Hepatocyte (in vitro differentiated cells): ENCODE measurements around the gene NOXA1. TPM values are rescaled to one million over a fixed set of nuclear protein-coding genes. Genes with fewer than 3 reads are reported as not detected.

Source experiments
- DNase-seq: peaks from one replicate; pipeline ENCODE4 v3.0.0-alpha.2; 2016; ENCODE audit warnings: low spot score
- H2AFZ ChIP-seq: fragments of 200-600 bp; sonication (generic); 2 replicates; pipeline ENCODE4 v1.6.0; 2016; ENCODE audit warnings: antibody characterized with exemption, mild to moderate bottlenecking
- H3K27ac ChIP-seq: fragments of 200-600 bp; sonication (generic); 2 replicates; pipeline ENCODE4 v1.5.1; 2016; ENCODE audit warnings: mild to moderate bottlenecking
- H3K27me3 ChIP-seq: fragments of 200-600 bp; sonication (generic); 2 replicates; pipeline ENCODE4 v1.6.1; 2016
- H3K36me3 ChIP-seq: fragments of 200-600 bp; sonication (generic); replicated peaks from 2 replicates; pipeline ENCODE4 v1.5.1; 2016; ENCODE audit warnings: low read depth; ENCODE audit not compliant: insufficient read depth
- H3K4me1 ChIP-seq: fragments of 200-600 bp; sonication (generic); 2 replicates; pipeline ENCODE4 v1.5.1; 2016; ENCODE audit warnings: mild to moderate bottlenecking, moderate library complexity; ENCODE audit not compliant: insufficient read depth
- H3K4me2 ChIP-seq: fragments of 200-600 bp; sonication (generic); 2 replicates; pipeline ENCODE4 v1.6.0; 2016
- H3K4me3 ChIP-seq: fragments of 200-600 bp; sonication (generic); 2 replicates; pipeline ENCODE4 v1.5.1; 2016; ENCODE audit warnings: mild to moderate bottlenecking
- H3K79me2 ChIP-seq: fragments of 200-600 bp; sonication (generic); 2 replicates; pipeline ENCODE4 v1.6.0; 2017; ENCODE audit warnings: mild to moderate bottlenecking
- H3K9me2 ChIP-seq: fragments of 200-600 bp; sonication (generic); replicated peaks from 2 replicates; pipeline ENCODE4 v1.6.0; 2017; ENCODE audit warnings: mild to moderate bottlenecking; ENCODE audit not compliant: insufficient read depth
- H3K9me3 ChIP-seq: fragments of 200-600 bp; sonication (generic); 2 replicates; pipeline ENCODE4 v1.5.1; 2016; ENCODE audit warnings: low read depth, mild to moderate bottlenecking
- H4K20me1 ChIP-seq: fragments of 200-600 bp; sonication (generic); 2 replicates; pipeline ENCODE4 v1.6.0; 2016; ENCODE audit warnings: mild to moderate bottlenecking; ENCODE audit not compliant: insufficient read depth, poor library complexity, severe bottlenecking
- EZH2 ChIP-seq: fragments of 200-600 bp; sonication (generic); IDR thresholded peaks from 2 replicates; pipeline ENCODE4 v1.6.1; 2016; ENCODE audit warnings: antibody characterized with exemption, mild to moderate bottlenecking, borderline replicate concordance
- EZH2phosphoT487 ChIP-seq: fragments of 200-600 bp; sonication (generic); IDR thresholded peaks from one replicate; pipeline ENCODE4 v1.6.1; 2018; ENCODE audit warnings: antibody characterized with exemption, mild to moderate bottlenecking, low read depth, moderate library complexity; ENCODE audit not compliant: unreplicated experiment, severe bottlenecking
- WGBS: methylation state at CpG from one replicate; pipeline ENCODE4 v1.1.6; 2016; ENCODE audit warnings: low lambda C conversion rate; ENCODE audit errors: missing lambda C conversion rate; 5-methylcytosine and 5-hydroxymethylcytosine counted together
- polyA plus RNA-seq: library from polyadenylated mRNA; unstranded; fragments of >200 nt; fragmentation: Nextera tagmentation; extraction: Ambion mirVana; gene quantifications from 2 replicates; pipeline ENCODE4 v1.2.1, GENCODE V29; 2016
- total RNA-seq: library from RNA; depleted of rRNA; stranded (reverse); fragments of >200 nt; gene quantifications from 2 replicates; pipeline ENCODE4 v1.2.3, GENCODE V29; 2014
- TF ChIP-seq, protein P1 (sequence below): fragments of 200-600 bp; sonication (generic); IDR thresholded peaks from 2 replicates; pipeline ENCODE4 v1.5.1; 2016; ENCODE audit warnings: antibody characterized with exemption, mild to moderate bottlenecking; ENCODE audit not compliant: poor library complexity

NOXA1 gene
- total and polyA plus RNA-seq, 2 experiments from 2014 or later, result 7.2 to 12.5 TPM

DNA sequence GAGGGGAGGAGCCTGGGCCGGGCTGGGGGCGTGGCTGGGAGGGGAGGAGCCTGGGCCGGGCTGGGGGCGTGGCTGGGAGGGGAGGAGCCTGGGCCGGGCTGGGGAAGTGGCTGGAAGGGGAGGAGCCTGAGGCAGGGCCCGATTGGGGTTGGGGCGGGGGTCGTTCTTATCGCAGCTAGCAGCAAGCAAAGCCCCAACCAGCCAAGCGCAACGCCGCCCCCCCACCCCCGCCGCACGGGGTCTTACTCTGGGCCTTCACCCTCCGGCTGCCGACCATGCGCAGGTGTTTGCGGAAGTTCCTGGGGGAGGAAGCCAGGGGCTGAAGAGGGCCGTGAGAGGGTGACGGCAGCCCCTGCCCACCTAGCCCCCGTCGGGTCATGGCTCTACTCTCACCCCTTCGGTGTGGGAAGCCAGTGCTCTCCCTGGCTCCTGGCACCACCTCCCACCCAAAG, 31.0 kb downstream of the NOXA1 start:
- Histone ChIP-seq H3K27ac (peak overlapping the region; percentile 64), H2AFZ (no peak overlapping the region), H3K4me3 (no peak overlapping the region), H3K79me2 (peaks cover 11% of the 10 kb centered on the region), H3K4me1 (no peaks in the 10 kb centered on the region), H4K20me1 (peaks cover 3% of the 10 kb centered on the region), H3K9me2 (no peaks in the 10 kb centered on the region), H3K4me2 (peak overlapping the region; percentile 75), H3K9me3 (no peaks in the 10 kb centered on the region), H3K36me3 (no peaks in the 10 kb centered on the region), H3K27me3 (no peaks in the 10 kb centered on the region)
- WGBS, result 61% methylated on average over 8 of the region's 24 CpGs
- DNase-seq, result no peak
- TF ChIP-seq EZH2 (no peak), EZH2phosphoT487 (no peak)
- TF ChIP-seq, protein P1, sequence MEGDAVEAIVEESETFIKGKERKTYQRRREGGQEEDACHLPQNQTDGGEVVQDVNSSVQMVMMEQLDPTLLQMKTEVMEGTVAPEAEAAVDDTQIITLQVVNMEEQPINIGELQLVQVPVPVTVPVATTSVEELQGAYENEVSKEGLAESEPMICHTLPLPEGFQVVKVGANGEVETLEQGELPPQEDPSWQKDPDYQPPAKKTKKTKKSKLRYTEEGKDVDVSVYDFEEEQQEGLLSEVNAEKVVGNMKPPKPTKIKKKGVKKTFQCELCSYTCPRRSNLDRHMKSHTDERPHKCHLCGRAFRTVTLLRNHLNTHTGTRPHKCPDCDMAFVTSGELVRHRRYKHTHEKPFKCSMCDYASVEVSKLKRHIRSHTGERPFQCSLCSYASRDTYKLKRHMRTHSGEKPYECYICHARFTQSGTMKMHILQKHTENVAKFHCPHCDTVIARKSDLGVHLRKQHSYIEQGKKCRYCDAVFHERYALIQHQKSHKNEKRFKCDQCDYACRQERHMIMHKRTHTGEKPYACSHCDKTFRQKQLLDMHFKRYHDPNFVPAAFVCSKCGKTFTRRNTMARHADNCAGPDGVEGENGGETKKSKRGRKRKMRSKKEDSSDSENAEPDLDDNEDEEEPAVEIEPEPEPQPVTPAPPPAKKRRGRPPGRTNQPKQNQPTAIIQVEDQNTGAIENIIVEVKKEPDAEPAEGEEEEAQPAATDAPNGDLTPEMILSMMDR, result no peak

DNA sequence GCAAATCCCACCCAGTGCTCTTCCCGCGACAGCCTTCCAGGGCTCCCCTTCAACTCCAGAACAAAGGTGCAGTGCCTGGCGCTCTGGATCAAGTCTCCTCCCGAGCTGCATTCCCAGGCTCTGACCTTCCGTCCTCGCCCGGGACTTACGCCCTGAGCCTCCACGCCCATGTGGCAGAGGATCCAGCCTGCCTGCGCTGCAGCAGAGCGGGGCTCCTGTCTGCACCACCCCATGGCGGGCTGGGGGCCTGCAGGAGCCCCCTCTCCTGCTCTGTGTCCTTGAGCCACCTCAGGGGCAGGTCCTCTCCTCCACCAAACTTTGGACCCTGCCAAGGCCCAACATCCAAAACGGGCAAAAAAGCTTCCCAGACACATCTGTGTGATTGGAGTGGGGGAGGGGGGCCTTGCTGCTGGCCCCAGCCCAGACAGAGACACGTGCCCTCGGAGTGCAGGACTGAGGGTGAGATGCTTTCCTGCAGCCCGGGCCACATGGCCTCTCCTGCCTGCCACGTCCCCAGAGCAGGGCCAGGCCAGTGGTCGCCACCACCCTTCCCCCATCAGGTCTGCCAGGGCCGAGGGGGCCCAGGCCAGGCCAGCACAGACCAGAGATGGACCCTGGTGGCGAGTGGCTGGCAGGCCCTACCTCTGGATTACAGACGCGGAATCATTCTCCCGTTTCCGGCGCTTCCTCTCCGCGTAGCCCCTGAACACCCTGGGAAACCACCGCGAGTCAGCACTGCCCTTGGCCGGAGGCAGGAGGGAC, 31.6 kb downstream of the NOXA1 start:
- H2AFZ ChIP-seq, result no peak overlapping the region
- peaks cover 11% of the 10 kb centered on the region for H3K79me2 ChIP-seq
- peak overlapping the region; percentile 75 for H3K4me2 ChIP-seq
- WGBS, result 80% methylated on average over 30 of the region's 30 CpGs
- TF ChIP-seq, protein P1, result no peak
- no peak for TF ChIP-seq EZH2phosphoT487
- no peak for TF ChIP-seq EZH2
- no peak overlapping the region for H3K4me3 ChIP-seq
- H3K27me3 ChIP-seq, result no peaks in the 10 kb centered on the region
- no peaks in the 10 kb centered on the region for H3K36me3 ChIP-seq
- H3K9me2 ChIP-seq, result no peaks in the 10 kb centered on the region
- H3K27ac ChIP-seq, result peak overlapping the region; percentile 64
- H3K9me3 ChIP-seq, result no peaks in the 10 kb centered on the region
- peak; percentile 64 for DNase-seq
- H4K20me1 ChIP-seq, result peaks cover 3% of the 10 kb centered on the region
- H3K4me1 ChIP-seq, result peaks cover 4% of the 10 kb centered on the region

DNA sequence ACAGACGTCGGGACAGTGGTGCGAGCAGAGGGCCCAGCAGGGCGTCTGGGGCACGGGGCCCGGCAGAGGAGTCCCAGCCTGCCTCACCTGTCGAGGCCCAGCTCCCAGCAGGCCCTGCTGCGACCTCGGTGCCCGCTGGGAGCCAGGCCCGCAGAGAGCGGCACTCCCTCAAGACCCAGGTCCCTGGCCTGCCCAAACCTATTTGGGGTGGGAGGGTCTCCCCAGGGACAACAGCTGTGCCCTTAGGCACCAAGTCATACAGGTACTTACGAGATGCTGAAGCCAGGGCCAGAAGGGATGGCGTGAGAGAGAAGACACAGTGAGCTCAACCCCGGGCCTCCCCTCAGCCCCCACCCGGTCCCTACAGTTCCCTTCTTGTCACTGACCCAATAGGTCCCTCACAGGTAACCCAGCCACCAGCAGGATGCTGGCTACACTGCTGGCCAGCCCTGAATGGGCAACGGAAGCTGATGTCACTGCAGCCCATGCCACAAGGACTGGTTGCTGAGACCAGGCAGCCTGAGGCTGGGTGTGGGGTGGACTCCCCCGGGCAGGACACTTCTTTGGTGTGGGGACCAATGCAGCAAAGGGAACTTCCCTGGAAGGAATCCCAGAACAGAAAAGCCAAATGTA, 32.3 kb downstream of the NOXA1 start:
- WGBS, result 93% methylated on average over 18 of the region's 18 CpGs
- no peak overlapping the region for H3K4me2 ChIP-seq

More for the DNA sequence above, 32.3 kb downstream of the NOXA1 start:
- Histone ChIP-seq H4K20me1 (peaks cover 3% of the 10 kb centered on the region), H3K9me3 (no peaks in the 10 kb centered on the region), H3K4me1 (peaks cover 4% of the 10 kb centered on the region), H3K36me3 (no peaks in the 10 kb centered on the region), H3K9me2 (no peaks in the 10 kb centered on the region), H2AFZ (no peak overlapping the region), H3K27ac (peak overlapping the region; percentile 64), H3K79me2 (peaks cover 11% of the 10 kb centered on the region), H3K27me3 (no peaks in the 10 kb centered on the region), H3K4me3 (no peak overlapping the region)
- TF ChIP-seq, protein P1, result no peak
- TF ChIP-seq EZH2phosphoT487 (no peak), EZH2 (no peak)
- DNase-seq, result no peak
